ENCODE data around the gene SKAP2.

- TF ChIP-seq POU2F2 (IDR thresholded peaks at IDR 0.05; ENCODE audit: low read depth, low read length) (no peak), POLR2A (IDR thresholded peaks at IDR 0.05; ENCODE audit: low read depth, low read length) (no peak), POLR2AphosphoS5 (IDR thresholded peaks at IDR 0.05; ENCODE audit: low read depth, low read length) (no peak), SPI1 (IDR thresholded peaks at IDR 0.05; ENCODE audit: low read depth, low read length) (no peak), TAF1 (IDR thresholded peaks at IDR 0.05; ENCODE audit: low read depth, low read length) (no peak)
Measured at GRCh38 chr7:26685606-26686005, 178.8 kb downstream of the SKAP2 start.

Data from GM12891 (cell line).